Measurements from ENCODE around the gene BMPR1A. TPM values are rescaled to one million over a fixed set of nuclear protein-coding genes. Genes with fewer than 3 reads are reported as not detected.

The BMPR1A gene
- total RNA-seq, 1 experiment from 2014 or later, result 31.6 TPM

- in situ Hi-C loops (cut with HindIII; ENCODE audit: low pct_unique_long_range_greater_than_20kb, low sequenced_read_pairs), result no loop called here
- peak; percentile 68 for DNase-seq (ENCODE audit: low read depth, low spot score)
Measured at GRCh38 chr10:86960003-86960862, 203.8 kb downstream of the BMPR1A start.

GRCh38 chr10:86960863-86961434, 204.5 kb downstream of the BMPR1A start:
- DNase-seq (ENCODE audit: low read depth, low spot score), result no peak
- in situ Hi-C loops (cut with HindIII; ENCODE audit: low pct_unique_long_range_greater_than_20kb, low sequenced_read_pairs), result no loop called here

GRCh38 chr10:86961481-86962091, 205.2 kb downstream of the BMPR1A start:
- in situ Hi-C loops (cut with HindIII; ENCODE audit: low pct_unique_long_range_greater_than_20kb, low sequenced_read_pairs), result no loop called here
- DNase-seq (ENCODE audit: low read depth, low spot score), result no peak

GRCh38 chr10:86962136-86962980, 205.9 kb downstream of the BMPR1A start:
- in situ Hi-C loops (cut with HindIII; ENCODE audit: low pct_unique_long_range_greater_than_20kb, low sequenced_read_pairs), result no loop called here

GRCh38 chr10:86962981-86963310, 206.5 kb downstream of the BMPR1A start:
- in situ Hi-C loops (cut with HindIII; ENCODE audit: low pct_unique_long_range_greater_than_20kb, low sequenced_read_pairs), result no loop called here
- DNase-seq (ENCODE audit: low read depth, low spot score), result no peak

More at GRCh38 chr10:86962136-86962980, 205.9 kb downstream of the BMPR1A start:
- DNase-seq (ENCODE audit: low read depth, low spot score), result no peak

- DNase-seq (ENCODE audit: low read depth, low spot score), result no peak
- in situ Hi-C loops (cut with HindIII; ENCODE audit: low pct_unique_long_range_greater_than_20kb, low sequenced_read_pairs), result no loop called here
Measured at GRCh38 chr10:86963341-86963919, 207.0 kb downstream of the BMPR1A start.

GRCh38 chr10:86964061-86964846, 207.8 kb downstream of the BMPR1A start:
- DNase-seq (ENCODE audit: low read depth, low spot score), result no peak

GRCh38 chr10:86964847-86965190, 208.4 kb downstream of the BMPR1A start:
- no peak for DNase-seq (ENCODE audit: low read depth, low spot score)
- in situ Hi-C loops (cut with HindIII; ENCODE audit: low pct_unique_long_range_greater_than_20kb, low sequenced_read_pairs), result no loop called here

More at GRCh38 chr10:86964061-86964846, 207.8 kb downstream of the BMPR1A start:
- in situ Hi-C loops (cut with HindIII; ENCODE audit: low pct_unique_long_range_greater_than_20kb, low sequenced_read_pairs), result no loop called here

GRCh38 chr10:86965986-86966654, 209.7 kb downstream of the BMPR1A start:
- in situ Hi-C loops (cut with HindIII; ENCODE audit: low pct_unique_long_range_greater_than_20kb, low sequenced_read_pairs), result no loop called here
- no peak for DNase-seq (ENCODE audit: low read depth, low spot score)

GRCh38 chr10:86967481-86967941, 211.1 kb downstream of the BMPR1A start:
- in situ Hi-C loops (cut with HindIII; ENCODE audit: low pct_unique_long_range_greater_than_20kb, low sequenced_read_pairs), result no loop called here
- no peak for DNase-seq (ENCODE audit: low read depth, low spot score)

- no peak for DNase-seq (ENCODE audit: low read depth, low spot score)
- in situ Hi-C loops (cut with HindIII; ENCODE audit: low pct_unique_long_range_greater_than_20kb, low sequenced_read_pairs), result no loop called here
Measured at GRCh38 chr10:86968271-86968993, 212.0 kb downstream of the BMPR1A start, which contains the start of gene ADIRF. Gene ADIRF, plus strand, starts transcription at chr10:86968482. Its CDS starts 63 bp downstream, at chr10:86968545.

- DNase-seq (ENCODE audit: low read depth, low spot score), result no peak
- in situ Hi-C loops (cut with HindIII; ENCODE audit: low pct_unique_long_range_greater_than_20kb, low sequenced_read_pairs), result no loop called here
Measured at GRCh38 chr10:86968994-86969355, 212.6 kb downstream of the BMPR1A start.

GRCh38 chr10:86969421-86970041, 213.1 kb downstream of the BMPR1A start:
- DNase-seq (ENCODE audit: low read depth, low spot score), result no peak
- in situ Hi-C loops (cut with HindIII; ENCODE audit: low pct_unique_long_range_greater_than_20kb, low sequenced_read_pairs), result no loop called here

- no peak for DNase-seq (ENCODE audit: low read depth, low spot score)
- in situ Hi-C loops (cut with HindIII; ENCODE audit: low pct_unique_long_range_greater_than_20kb, low sequenced_read_pairs), result no loop called here
Measured at GRCh38 chr10:86970162-86970981, 214.0 kb downstream of the BMPR1A start.

GRCh38 chr10:86970982-86971231, 214.5 kb downstream of the BMPR1A start:
- no peak for DNase-seq (ENCODE audit: low read depth, low spot score)
- in situ Hi-C loops (cut with HindIII; ENCODE audit: low pct_unique_long_range_greater_than_20kb, low sequenced_read_pairs), result no loop called here
